GM08714 (cell line): ENCODE results near the gene NPY4R.
"Not testable (repeated sequence)": the region's sequence is repeated elsewhere in the genome, so short reads cannot be mapped to it uniquely, and the experiment has no call there.

ENCODE experiments used
- H3K4me3 ChIP-seq: fragments of 200-500 bp; sonication (Bioruptor generic); 2 replicates; pipeline ENCODE4 v1.5.1; 2014; ENCODE audit warnings: mild to moderate bottlenecking, low read length, inconsistent platforms
- ZNF274 ChIP-seq: IDR thresholded peaks from 2 replicates; pipeline ENCODE4 v1.6.1; 2012; ENCODE audit warnings: mild to moderate bottlenecking, low read depth, low read length

The NPY4R gene

GRCh38 chr10:46465765-46466164, at the start of gene NPY4R:
NPY4R (minus strand) TSS chr10:46465958; CDS start chr10:46462635, 3,323 bp downstream.
- not testable (repeated sequence) for H3K4me3 ChIP-seq

GRCh38 chr10:46515366-46515765, 49.6 kb upstream of the NPY4R start:
- TF ChIP-seq ZNF274: no peak
- H3K4me3 ChIP-seq: no peak overlapping the region

GRCh38 chr10:46514899-46515298, 49.1 kb upstream of the NPY4R start:
- TF ChIP-seq ZNF274: no peak
- H3K4me3 ChIP-seq: no peak overlapping the region

- no peak for TF ChIP-seq ZNF274
- no peak overlapping the region for H3K4me3 ChIP-seq
These were observed 48.7 kb upstream of the NPY4R start for GRCh38 chr10:46514431-46514861.

GRCh38 chr10:46513333-46513732, 47.6 kb upstream of the NPY4R start:
- H3K4me3 ChIP-seq: not testable (repeated sequence)

- H3K4me3 ChIP-seq: not testable (repeated sequence)
These were observed 47.0 kb upstream of the NPY4R start for GRCh38 chr10:46512725-46513124.

- H3K4me3 ChIP-seq: not testable (repeated sequence)
These were observed 46.2 kb upstream of the NPY4R start for GRCh38 chr10:46512002-46512401.

- H3K4me3 ChIP-seq: not testable (repeated sequence)
These were observed 34.2 kb upstream of the NPY4R start for GRCh38 chr10:46499990-46500389.

GRCh38 chr10:46498985-46499703, 33.4 kb upstream of the NPY4R start:
- H3K4me3 ChIP-seq: not testable (repeated sequence)

GRCh38 chr10:46497878-46498277, 32.1 kb upstream of the NPY4R start:
- not testable (repeated sequence) for H3K4me3 ChIP-seq

- H3K4me3 ChIP-seq: not testable (repeated sequence)
These were observed 31.6 kb upstream of the NPY4R start for GRCh38 chr10:46497401-46497800.

GRCh38 chr10:46491364-46492114, 25.8 kb upstream of the NPY4R start:
- not testable (repeated sequence) for H3K4me3 ChIP-seq

- H3K4me3 ChIP-seq: not testable (repeated sequence)
These were observed 24.5 kb upstream of the NPY4R start for GRCh38 chr10:46490285-46490684.

GRCh38 chr10:46486459-46486858, 20.7 kb upstream of the NPY4R start:
- H3K4me3 ChIP-seq: not testable (repeated sequence)

GRCh38 chr10:46474746-46475320, 9.1 kb upstream of the NPY4R start:
- not testable (repeated sequence) for H3K4me3 ChIP-seq

- H3K4me3 ChIP-seq: not testable (repeated sequence)
These were observed 8.0 kb upstream of the NPY4R start for GRCh38 chr10:46473758-46474157.

GRCh38 chr10:46470134-46470533, 4.4 kb upstream of the NPY4R start:
- H3K4me3 ChIP-seq: not testable (repeated sequence)

GRCh38 chr10:46468119-46468809, 2.5 kb upstream of the NPY4R start:
- not testable (repeated sequence) for H3K4me3 ChIP-seq

- H3K4me3 ChIP-seq: not testable (repeated sequence)
These were observed 2.1 kb downstream of the NPY4R start for GRCh38 chr10:46463608-46464007.

- not testable (repeated sequence) for H3K4me3 ChIP-seq
These were observed 3.5 kb downstream of the NPY4R start for GRCh38 chr10:46462276-46462675.

GRCh38 chr10:46459579-46459978, 6.2 kb downstream of the NPY4R start:
- not testable (repeated sequence) for H3K4me3 ChIP-seq
